PC-9 (cell line): ENCODE data around the gene GHR. TPM values are rescaled to one million over a fixed set of nuclear protein-coding genes. Genes with fewer than 3 reads are reported as not detected.
A peak's percentile ranks its signal among the peaks of the same experiment; 100 is the strongest.

Experiments used
- BruUV-seq: library from RNA; stranded (reverse); fragments of 400-500 nt; replicated peaks from 2 replicates; lab custom pipeline; 2021; lab: Mats Ljungman, UMichigan
- CTCF ChIA-PET: fragments of 300-600 bp; sonication (Branson Sonifier 250); formaldehyde crosslinking; loops from one replicate; lab custom pipeline; 2022; ENCODE audit warnings: antibody characterized with exemption; lab: Charles Lee
- POLR2A ChIA-PET: fragments of 300-600 bp; sonication (Branson Sonifier 250); formaldehyde crosslinking; loops from one replicate; lab custom pipeline; 2022; ENCODE audit warnings: antibody characterized with exemption; ENCODE audit not compliant: unreplicated experiment; lab: Charles Lee
- DNase-seq, 2 experiments: peaks; one replicate each; pipeline versions ENCODE4 v3.0.0 to v3.0.0-alpha.2; 2015 to 2022; ENCODE audit warnings: mixed read lengths in 1 of 2
- H2AFZ ChIP-seq: fragments of 200-600 bp; sonication (generic); 2 replicates; pipeline ENCODE4 v1.8.1; 2017; ENCODE audit warnings: antibody characterized with exemption
- H3F3A ChIP-seq: fragments of 200-600 bp; sonication (generic); 2 replicates; pipeline ENCODE4 v1.8.1; 2017; ENCODE audit warnings: antibody characterized with exemption, mild to moderate bottlenecking, low read depth; ENCODE audit not compliant: insufficient read depth
- H3K27ac ChIP-seq: fragments of 200-600 bp; sonication (generic); 2 replicates; pipeline ENCODE4 v1.6.1; 2016; ENCODE audit warnings: mixed run types
- H3K27me3 ChIP-seq: fragments of 200-600 bp; sonication (generic); 2 replicates; pipeline ENCODE4 v1.6.1; 2016; ENCODE audit warnings: low read depth, mixed run types; ENCODE audit not compliant: insufficient read depth
- H3K36me3 ChIP-seq: fragments of 200-600 bp; sonication (generic); 2 replicates; pipeline ENCODE4 v1.6.1; 2016; ENCODE audit warnings: low read depth, mixed run types
- H3K4me1 ChIP-seq: fragments of 200-600 bp; sonication (generic); replicated peaks from 2 replicates; pipeline ENCODE4 v1.6.1; 2016; ENCODE audit warnings: mixed run types; ENCODE audit not compliant: insufficient read depth
- H3K4me2 ChIP-seq: fragments of 200-600 bp; sonication (generic); 2 replicates; pipeline ENCODE4 v1.6.1; 2017; ENCODE audit warnings: mixed run types
- H3K4me3 ChIP-seq: fragments of 200-600 bp; sonication (generic); 2 replicates; pipeline ENCODE4 v1.6.1; 2016; ENCODE audit warnings: mixed run types
- H3K79me2 ChIP-seq: fragments of 200-600 bp; sonication (generic); 2 replicates; pipeline ENCODE4 v1.6.1; 2017; ENCODE audit warnings: low read depth, mixed run types
- H3K9me2 ChIP-seq: fragments of 200-600 bp; sonication (generic); 2 replicates; pipeline ENCODE4 v1.8.1; 2017; ENCODE audit warnings: mild to moderate bottlenecking; ENCODE audit not compliant: insufficient read depth
- H3K9me3 ChIP-seq: fragments of 200-600 bp; sonication (generic); 2 replicates; pipeline ENCODE4 v1.8.1; 2016; ENCODE audit warnings: low read depth; ENCODE audit not compliant: insufficient read depth
- H4K20me1 ChIP-seq: fragments of 200-600 bp; sonication (generic); 2 replicates; pipeline ENCODE4 v1.8.1; 2017; ENCODE audit not compliant: insufficient read depth
- CTCF ChIP-seq: fragments of 200-600 bp; sonication (generic); conservative IDR thresholded peaks from 2 replicates; pipeline ENCODE4 v1.6.1; 2017; ENCODE audit warnings: mixed run types, antibody characterized with exemption, mild to moderate bottlenecking, moderate library complexity
- EZH2 ChIP-seq: fragments of 200-600 bp; sonication (generic); IDR thresholded peaks from 2 replicates; pipeline ENCODE4 v1.8.0; 2017; ENCODE audit warnings: antibody characterized with exemption, low read depth
- intact Hi-C: fragments of 100-400 bp; cut with micrococcal nuclease; formaldehyde crosslinking; loops from one replicate; pipeline ENCODE4 v1.10.0; 2022; ENCODE audit not compliant: unreplicated experiment
- total RNA-seq: library from RNA; stranded (reverse); gene quantifications from 2 replicates; pipeline ENCODE4 v1.2.3, GENCODE V29; 2021

GHR gene
- total RNA-seq, 1 experiment from 2014 or later, result not detected

GRCh38 chr5:42467981-42468524 lies 44.8 kb downstream of the GHR start:
- ChIA-PET CTCF (interaction anchor here (0.5 kb wide), 1 partner anchor 320 kb away, joined by 4 read pairs; no protein-coding TSS in a partner anchor), POLR2A (no interaction called here)
- DNase-seq, result no peak
- Histone ChIP-seq H3K27ac (no peak overlapping the region), H3K27me3 (peaks cover 38% of the 10 kb centered on the region), H3K9me2 (no peaks in the 10 kb centered on the region), H2AFZ (no peak overlapping the region), H4K20me1 (0 out of 2 replicates have a peak, but pooled peaks cover 4% of the 10 kb centered on the region), H3K4me2 (no peak overlapping the region), H3K9me3 (no peaks in the 10 kb centered on the region), H3K4me3 (no peak overlapping the region), H3K36me3 (no peaks in the 10 kb centered on the region), H3K79me2 (no peaks in the 10 kb centered on the region), H3K4me1 (no peaks in the 10 kb centered on the region), H3F3A (no peaks in the 10 kb centered on the region)
- TF ChIP-seq CTCF (no peak), EZH2 (no peak)
- BruUV-seq, result no TSS peak
- intact Hi-C loops, result no loop called here

- CTCF ChIA-PET, result no interaction called here
- POLR2A ChIA-PET, result no interaction called here
Measured at GRCh38 chr5:42483472-42484154, 60.4 kb downstream of the GHR start.

GRCh38 chr5:42487077-42487476 lies 63.8 kb downstream of the GHR start:
- TF ChIP-seq EZH2 (no peak), CTCF (no peak)
- POLR2A ChIA-PET, result no interaction called here
- H3K36me3 ChIP-seq, result no peaks in the 10 kb centered on the region
- H3K27me3 ChIP-seq, result peaks cover 12% of the 10 kb centered on the region; the same call in 1 of the 2 replicates
- H3K27ac ChIP-seq, result no peak overlapping the region
- H3K4me2 ChIP-seq, result no peak overlapping the region
- no peaks in the 10 kb centered on the region for H3K9me2 ChIP-seq
- no peak overlapping the region for H3K4me3 ChIP-seq
- BruUV-seq, result no TSS peak
- no peaks in the 10 kb centered on the region for H3F3A ChIP-seq
- no peaks in the 10 kb centered on the region for H3K79me2 ChIP-seq
- no peaks in the 10 kb centered on the region for H3K4me1 ChIP-seq
- intact Hi-C loops, result no loop called here
- H2AFZ ChIP-seq, result no peak overlapping the region
- peak in 1 of 2 experiments; percentile 20 for DNase-seq
- H4K20me1 ChIP-seq, result no peaks in the 10 kb centered on the region
- no peaks in the 10 kb centered on the region for H3K9me3 ChIP-seq
- CTCF ChIA-PET, result no interaction called here

More at GRCh38 chr5:42483472-42484154, 60.4 kb downstream of the GHR start:
- H2AFZ ChIP-seq, result no peak overlapping the region
- intact Hi-C loops, result no loop called here
- no peaks in the 10 kb centered on the region for H3K36me3 ChIP-seq
- no peaks in the 10 kb centered on the region for H3F3A ChIP-seq
- H3K4me1 ChIP-seq, result no peaks in the 10 kb centered on the region
- no peak overlapping the region for H3K4me3 ChIP-seq
- no peaks in the 10 kb centered on the region for H3K9me3 ChIP-seq
- TF ChIP-seq EZH2, result no peak
- no peak for TF ChIP-seq CTCF
- no peaks in the 10 kb centered on the region for H3K9me2 ChIP-seq
- BruUV-seq, result no TSS peak
- H3K27ac ChIP-seq, result no peak overlapping the region
- no peak for DNase-seq
- H3K79me2 ChIP-seq, result no peaks in the 10 kb centered on the region
- H3K4me2 ChIP-seq, result no peak overlapping the region
- H4K20me1 ChIP-seq, result no peaks in the 10 kb centered on the region
- H3K27me3 ChIP-seq, result peaks cover 17% of the 10 kb centered on the region; the same call in 1 of the 2 replicates
